ENCODE data around the gene GDPGP1. TPM values are rescaled to one million over a fixed set of nuclear protein-coding genes. Genes with fewer than 3 reads are reported as not detected.
"Not testable (repeated sequence)": the region's sequence is repeated elsewhere in the genome, so short reads cannot be mapped to it uniquely, and the experiment has no call there.

The GDPGP1 gene
- total RNA-seq, 2 donors from 2014 or later, result 4.8 to 5.4 TPM

GRCh38 chr15:90187257-90187868 is 46.6 kb upstream of the GDPGP1 start:
- H3K27ac ChIP-seq (ENCODE audit: low read depth, low read length), result peak overlapping the region; percentile 16
- no peaks in the 10 kb centered on the region for H3K27me3 Mint-ChIP-seq (ENCODE audit: insufficient read depth)
- H3K4me3 ChIP-seq (ENCODE audit: low read length), result no peak overlapping the region
- H3K4me1 Mint-ChIP-seq, result peaks cover 4% of the 10 kb centered on the region
- H3K4me1 ChIP-seq (ENCODE audit: control insufficient read depth, insufficient read depth, low read length), result no peaks in the 10 kb centered on the region
- no peak overlapping the region for H3K4me3 Mint-ChIP-seq
- no peaks in the 10 kb centered on the region for H3K9me3 ChIP-seq (ENCODE audit: control insufficient read depth, low read length)
- no peaks in the 10 kb centered on the region for H3K36me3 Mint-ChIP-seq (ENCODE audit: low read depth)
- H3K27me3 ChIP-seq (ENCODE audit: control insufficient read depth, insufficient read depth, low read length, poor library complexity, severe bottlenecking), result no peaks in the 10 kb centered on the region
- H3K9ac ChIP-seq (ENCODE audit: extremely low read depth, low read length, poor library complexity, severe bottlenecking), result no peak overlapping the region
- no peak overlapping the region for H3K27ac Mint-ChIP-seq
- DNase-seq, result no peak
- H3K36me3 ChIP-seq (ENCODE audit: control insufficient read depth, insufficient read depth, low read length), result no peaks in the 10 kb centered on the region
- no peaks in the 10 kb centered on the region for H3K9me3 Mint-ChIP-seq
- WGBS, 2 experiments (ENCODE audit: insufficient coverage in 1 of 2, insufficient read length in 1 of 2), result 81 to 87% methylated on average over 7 of the region's 8 CpGs
- no peak for TF ChIP-seq CTCF (conservative IDR thresholded peaks at IDR 0.05)

- H3K27me3 Mint-ChIP-seq (ENCODE audit: insufficient read depth); H3K4me1 ChIP-seq (ENCODE audit: control insufficient read depth, insufficient read depth, low read length); H3K36me3 Mint-ChIP-seq (ENCODE audit: low read depth); H3K36me3 ChIP-seq (ENCODE audit: control insufficient read depth, insufficient read depth, low read length); H3K9me3 ChIP-seq (ENCODE audit: control insufficient read depth, low read length); H3K27me3 ChIP-seq (ENCODE audit: control insufficient read depth, insufficient read depth, low read length, poor library complexity, severe bottlenecking); H3K9ac ChIP-seq (ENCODE audit: extremely low read depth, low read length, poor library complexity, severe bottlenecking); H3K27ac ChIP-seq (ENCODE audit: low read depth, low read length); H3K4me1 Mint-ChIP-seq; H3K4me3 ChIP-seq (ENCODE audit: low read length); H3K27ac Mint-ChIP-seq; H3K4me3 Mint-ChIP-seq; H3K9me3 Mint-ChIP-seq; DNase-seq: not testable (repeated sequence)
- 92 to 95% methylated on average over 7 of the region's 7 CpGs for WGBS, 2 experiments (ENCODE audit: insufficient coverage in 1 of 2, insufficient read length in 1 of 2)
Observed at GRCh38 chr15:90188065-90188464, 45.9 kb upstream of the GDPGP1 start.

GRCh38 chr15:90188914-90189748 is 44.9 kb upstream of the GDPGP1 start:
- no peak overlapping the region for H3K27ac Mint-ChIP-seq
- no peaks in the 10 kb centered on the region for H3K9me3 Mint-ChIP-seq
- 91% methylated on average over 7 to 8 of the region's 8 CpGs for WGBS, 2 experiments (ENCODE audit: insufficient coverage in 1 of 2, insufficient read length in 1 of 2)
- Histone ChIP-seq H3K4me1 (ENCODE audit: control insufficient read depth, insufficient read depth, low read length) (no peaks in the 10 kb centered on the region), H3K36me3 (ENCODE audit: control insufficient read depth, insufficient read depth, low read length) (no peaks in the 10 kb centered on the region), H3K4me3 (ENCODE audit: low read length) (no peak overlapping the region), H3K9ac (ENCODE audit: extremely low read depth, low read length, poor library complexity, severe bottlenecking) (no peak overlapping the region), H3K27me3 (ENCODE audit: control insufficient read depth, insufficient read depth, low read length, poor library complexity, severe bottlenecking) (no peaks in the 10 kb centered on the region), H3K27ac (ENCODE audit: low read depth, low read length) (no peak overlapping the region), H3K9me3 (ENCODE audit: control insufficient read depth, low read length) (no peaks in the 10 kb centered on the region)
- H3K27me3 Mint-ChIP-seq (ENCODE audit: insufficient read depth), result no peaks in the 10 kb centered on the region
- DNase-seq, result no peak
- H3K4me3 Mint-ChIP-seq, result no peak overlapping the region
- no peaks in the 10 kb centered on the region for H3K36me3 Mint-ChIP-seq (ENCODE audit: low read depth)
- TF ChIP-seq CTCF (conservative IDR thresholded peaks at IDR 0.05), result no peak
- H3K4me1 Mint-ChIP-seq, result peaks cover 4% of the 10 kb centered on the region

Data from endodermal cell (in vitro differentiated cells).